SK-N-SH treated with all-trans-retinoic acid at 6 μM for 48 hours (cell line): Measurements from ENCODE around the gene KDM5C.

ENCODE experiments used
- ATAC-seq: fragments of 200-7000 bp; cut with Tn5 transposase; 3 replicates; pipeline ENCODE4 v1.9.1; 2020; ENCODE audit warnings: mild to moderate bottlenecking, moderate library complexity
- ARNTL ChIP-seq: fragments of 450-650 bp; formaldehyde crosslinking; IDR thresholded peaks from 2 replicates; pipeline ENCODE4 v1.5.0; 2020; ENCODE audit warnings: low read depth, mild to moderate bottlenecking, moderate library complexity, borderline replicate concordance
- BACH2 ChIP-seq: fragments of 250-450 bp; sonication (Bioruptor Pico); IDR thresholded peaks from 2 replicates; pipeline ENCODE4 v1.9.0; 2021; ENCODE audit warnings: mild to moderate bottlenecking, borderline replicate concordance
- CSDC2 ChIP-seq: fragments of 250-450 bp; sonication (Bioruptor Pico); IDR thresholded peaks from 2 replicates; pipeline ENCODE4 v1.5.0; 2020; ENCODE audit warnings: mild to moderate bottlenecking, moderate library complexity
- ESRRG ChIP-seq: fragments of 250-450 bp; sonication (Bioruptor Pico); IDR thresholded peaks from 2 replicates; pipeline ENCODE4 v1.6.1; 2021; ENCODE audit warnings: mild to moderate bottlenecking
- ISL1 ChIP-seq: fragments of 250-450 bp; sonication (Bioruptor Pico); IDR thresholded peaks from 2 replicates; pipeline ENCODE4 v2.1.2; 2022; ENCODE audit warnings: mild to moderate bottlenecking, moderate library complexity
- OSR1 ChIP-seq: fragments of 250-450 bp; sonication (Bioruptor Pico); IDR thresholded peaks from 2 replicates; pipeline ENCODE4 v1.8.0; 2022; ENCODE audit warnings: moderate library complexity, mild to moderate bottlenecking, inconsistent platforms
- PATZ1 ChIP-seq: fragments of 250-450 bp; sonication (Bioruptor Pico); IDR thresholded peaks from 2 replicates; pipeline ENCODE4 v1.8.0; 2020; ENCODE audit warnings: mild to moderate bottlenecking, moderate library complexity, borderline replicate concordance
- POU6F1 ChIP-seq: fragments of 250-450 bp; sonication (Bioruptor Pico); IDR thresholded peaks from 2 replicates; pipeline ENCODE4 v1.8.0; 2021; ENCODE audit warnings: low read depth, mild to moderate bottlenecking, moderate library complexity, borderline replicate concordance
- PPARA ChIP-seq: fragments of 250-450 bp; sonication (Bioruptor Pico); IDR thresholded peaks from 2 replicates; pipeline ENCODE4 v1.5.0; 2020; ENCODE audit warnings: mild to moderate bottlenecking, borderline replicate concordance
- SNAI2 ChIP-seq: fragments of 250-450 bp; sonication (Bioruptor Pico); IDR thresholded peaks from 2 replicates; pipeline ENCODE4 v1.5.0; 2020; ENCODE audit warnings: mild to moderate bottlenecking, moderate library complexity
- TOX ChIP-seq: fragments of 250-450 bp; sonication (Bioruptor Pico); IDR thresholded peaks from 2 replicates; pipeline ENCODE4 v1.8.0; 2021; ENCODE audit warnings: mild to moderate bottlenecking, moderate library complexity, borderline replicate concordance
- TSHZ2 ChIP-seq: fragments of 250-450 bp; sonication (Bioruptor Pico); IDR thresholded peaks from 2 replicates; pipeline ENCODE4 v1.5.0; 2020; ENCODE audit warnings: mild to moderate bottlenecking, moderate library complexity
- ZC3H10 ChIP-seq: fragments of 250-450 bp; sonication (Bioruptor Pico); IDR thresholded peaks from 2 replicates; pipeline ENCODE4 v1.5.1; 2021; ENCODE audit warnings: mild to moderate bottlenecking, moderate library complexity
- ZFP3 ChIP-seq: fragments of 250-450 bp; sonication (Bioruptor Pico); IDR thresholded peaks from 2 replicates; pipeline ENCODE4 v1.5.0; 2020; ENCODE audit warnings: mild to moderate bottlenecking, moderate library complexity
- ZFP30 ChIP-seq: fragments of 450-650 bp; formaldehyde crosslinking; IDR thresholded peaks from 2 replicates; pipeline ENCODE4 v1.5.0; 2022; ENCODE audit warnings: mild to moderate bottlenecking, moderate library complexity
- ZNF565 ChIP-seq: fragments of 450-650 bp; formaldehyde crosslinking; conservative IDR thresholded peaks from 2 replicates; pipeline ENCODE4 v1.5.0; 2020; ENCODE audit warnings: low read depth, mild to moderate bottlenecking, moderate library complexity
- ZNF70 ChIP-seq: fragments of 450-650 bp; formaldehyde crosslinking; IDR thresholded peaks from 2 replicates; pipeline ENCODE4 v1.5.0; 2020; ENCODE audit warnings: mild to moderate bottlenecking, moderate library complexity
- ZNF8 ChIP-seq: fragments of 450-650 bp; formaldehyde crosslinking; IDR thresholded peaks from 2 replicates; pipeline ENCODE4 v1.5.0; 2020; ENCODE audit warnings: mild to moderate bottlenecking, moderate library complexity
- TF ChIP-seq, protein P1 (sequence below): fragments of 250-450 bp; sonication (Bioruptor Pico); IDR thresholded peaks from 2 replicates; pipeline ENCODE4 v1.5.1; 2021; ENCODE audit warnings: mild to moderate bottlenecking, moderate library complexity
- TF ChIP-seq, protein P2 (sequence below): fragments of 250-450 bp; sonication (Bioruptor Pico); IDR thresholded peaks from 2 replicates; pipeline ENCODE4 v1.5.1; 2020; ENCODE audit warnings: low read depth, mild to moderate bottlenecking, moderate library complexity

Gene KDM5C

GRCh38 chrX:53196678-53197077 lies 28.3 kb downstream of the KDM5C start:
- no peak for ATAC-seq
- TF ChIP-seq TSHZ2 (CRISPR knock-in tag) (no peak), PPARA (CRISPR knock-in tag) (no peak), PATZ1 (CRISPR knock-in tag) (no peak), ZFP30 (CRISPR knock-in tag) (no peak), ESRRG (CRISPR knock-in tag) (no peak), ZFP3 (CRISPR knock-in tag) (no peak), OSR1 (CRISPR knock-in tag) (no peak), ZNF565 (CRISPR knock-in tag) (no peak), ISL1 (CRISPR knock-in tag) (no peak), POU6F1 (no peak), TOX (CRISPR knock-in tag) (no peak), ZNF70 (CRISPR knock-in tag) (no peak), BACH2 (no peak), CSDC2 (CRISPR knock-in tag) (no peak), SNAI2 (CRISPR knock-in tag) (no peak)
- TF ChIP-seq, protein P1, sequence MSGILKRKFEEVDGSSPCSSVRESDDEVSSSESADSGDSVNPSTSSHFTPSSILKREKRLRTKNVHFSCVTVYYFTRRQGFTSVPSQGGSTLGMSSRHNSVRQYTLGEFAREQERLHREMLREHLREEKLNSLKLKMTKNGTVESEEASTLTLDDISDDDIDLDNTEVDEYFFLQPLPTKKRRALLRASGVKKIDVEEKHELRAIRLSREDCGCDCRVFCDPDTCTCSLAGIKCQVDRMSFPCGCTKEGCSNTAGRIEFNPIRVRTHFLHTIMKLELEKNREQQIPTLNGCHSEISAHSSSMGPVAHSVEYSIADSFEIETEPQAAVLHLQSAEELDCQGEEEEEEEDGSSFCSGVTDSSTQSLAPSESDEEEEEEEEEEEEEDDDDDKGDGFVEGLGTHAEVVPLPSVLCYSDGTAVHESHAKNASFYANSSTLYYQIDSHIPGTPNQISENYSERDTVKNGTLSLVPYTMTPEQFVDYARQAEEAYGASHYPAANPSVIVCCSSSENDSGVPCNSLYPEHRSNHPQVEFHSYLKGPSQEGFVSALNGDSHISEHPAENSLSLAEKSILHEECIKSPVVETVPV (CRISPR knock-in tag): no peak
- TF ChIP-seq, protein P2, sequence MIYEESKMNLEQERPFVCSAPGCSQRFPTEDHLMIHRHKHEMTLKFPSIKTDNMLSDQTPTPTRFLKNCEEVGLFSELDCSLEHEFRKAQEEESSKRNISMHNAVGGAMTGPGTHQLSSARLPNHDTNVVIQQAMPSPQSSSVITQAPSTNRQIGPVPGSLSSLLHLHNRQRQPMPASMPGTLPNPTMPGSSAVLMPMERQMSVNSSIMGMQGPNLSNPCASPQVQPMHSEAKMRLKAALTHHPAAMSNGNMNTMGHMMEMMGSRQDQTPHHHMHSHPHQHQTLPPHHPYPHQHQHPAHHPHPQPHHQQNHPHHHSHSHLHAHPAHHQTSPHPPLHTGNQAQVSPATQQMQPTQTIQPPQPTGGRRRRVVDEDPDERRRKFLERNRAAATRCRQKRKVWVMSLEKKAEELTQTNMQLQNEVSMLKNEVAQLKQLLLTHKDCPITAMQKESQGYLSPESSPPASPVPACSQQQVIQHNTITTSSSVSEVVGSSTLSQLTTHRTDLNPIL (CRISPR knock-in tag): no peak
- TF ChIP-seq, all 23 proteins: peak for 0

- ATAC-seq: no peak; the same call in 2 of the 3 replicates
- TF ChIP-seq ZNF8 (CRISPR knock-in tag) (no peak), ZFP3 (CRISPR knock-in tag) (no peak)
Measured at GRCh38 chrX:53195401-53195800, 29.6 kb downstream of the KDM5C start.

- no peak for ATAC-seq
- TF ChIP-seq ZNF70 (CRISPR knock-in tag) (no peak), PATZ1 (CRISPR knock-in tag) (no peak), ZNF565 (CRISPR knock-in tag) (no peak), TOX (CRISPR knock-in tag) (no peak), ZC3H10 (no peak), POU6F1 (no peak), ARNTL (CRISPR knock-in tag) (no peak), BACH2 (no peak), SNAI2 (CRISPR knock-in tag) (no peak)
- TF ChIP-seq, protein P1 (CRISPR knock-in tag): no peak
Measured at GRCh38 chrX:53194308-53194707, 30.7 kb downstream of the KDM5C start.
